Muscle of arm (tissue), 12 donors: ENCODE measurements around the gene PLOD1. TPM values are rescaled to one million over a fixed set of nuclear protein-coding genes. Genes with fewer than 3 reads are reported as not detected.
"Not testable (repeated sequence)": the region's sequence is repeated elsewhere in the genome, so short reads cannot be mapped to it uniquely, and the experiment has no call there.

ENCODE experiments used
- DNase-seq: peaks from one replicate; pipeline ENCODE4 v3.0.0-alpha.2; 2013
- polyA plus RNA-seq, 12 donors: library from polyadenylated mRNA; unstranded; fragments of 120-200 nt; gene quantifications; one replicate each; pipeline ENCODE4 v1.2.1, GENCODE V29; 2013; ENCODE audit not compliant: insufficient read length in 12 of 12

The PLOD1 gene
- polyA plus RNA-seq, 12 donors = 89.9 to 196 (median 146) TPM; not detected in 1

DNA sequence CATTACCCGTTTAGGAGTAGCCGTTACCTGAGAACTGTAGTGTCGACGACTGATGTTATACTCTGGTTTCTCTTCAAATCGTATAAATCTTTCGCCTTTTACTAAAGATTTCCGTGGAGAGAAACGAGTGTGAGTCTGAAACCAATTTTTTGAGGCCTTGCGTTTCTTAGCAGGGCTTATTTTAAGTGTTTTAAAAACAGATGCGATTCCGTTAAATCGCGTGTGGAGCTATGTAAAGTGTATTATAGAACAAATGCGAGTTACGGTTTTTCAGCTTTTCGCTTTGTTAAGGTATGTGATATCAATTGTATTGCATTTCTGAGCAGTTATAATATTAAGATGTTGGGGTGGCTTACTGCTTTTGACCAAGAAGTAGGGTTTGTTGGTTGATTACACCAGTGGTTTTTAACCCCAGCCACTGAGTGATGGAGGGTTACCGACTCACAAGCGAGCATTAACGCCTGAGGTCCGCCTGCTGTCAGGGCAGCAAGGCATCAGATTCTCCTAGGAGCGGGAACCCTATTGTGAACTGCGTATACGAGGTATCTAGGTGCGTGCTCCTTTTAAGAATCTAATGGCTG, 26.3 kb upstream of the PLOD1 start:
- peak; percentile 91 for DNase-seq

DNA sequence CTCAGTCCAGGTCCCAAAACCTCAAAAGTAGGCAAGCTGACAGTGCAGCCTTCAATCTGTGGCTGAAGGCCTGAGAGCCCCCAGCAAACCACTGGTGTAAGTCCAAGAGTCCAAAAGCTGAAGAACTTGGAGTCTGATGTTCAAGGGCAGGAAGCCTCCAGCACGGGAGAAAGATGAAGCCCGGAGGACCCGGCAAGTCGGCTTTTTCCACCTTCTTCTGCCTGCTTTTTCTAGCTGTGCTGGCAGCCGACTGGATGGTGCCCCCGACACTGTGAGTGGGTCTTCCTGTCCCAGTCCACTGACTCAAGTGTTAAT, 23.6 kb upstream of the PLOD1 start:
- not testable (repeated sequence) for DNase-seq

DNA sequence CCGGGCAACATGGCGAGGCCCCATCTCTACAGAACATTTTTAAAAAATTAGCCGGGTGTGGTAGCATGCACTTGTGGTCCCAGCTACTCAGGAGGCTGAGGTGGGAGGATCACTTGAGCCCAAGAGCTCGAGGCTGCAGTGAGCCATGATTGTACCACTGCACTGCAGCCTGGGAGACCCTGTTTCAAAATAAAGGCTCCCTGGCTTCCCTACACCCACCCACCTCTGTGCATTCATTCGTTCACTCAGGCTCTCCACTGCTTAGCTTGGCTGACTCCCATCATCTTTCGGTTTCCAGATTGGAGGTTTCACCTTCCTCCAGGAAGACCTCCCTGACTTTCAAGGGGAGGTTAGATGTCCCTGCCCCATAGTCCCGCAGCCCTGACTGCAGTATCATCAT, 22.5 kb upstream of the PLOD1 start:
- no peak for DNase-seq

DNA sequence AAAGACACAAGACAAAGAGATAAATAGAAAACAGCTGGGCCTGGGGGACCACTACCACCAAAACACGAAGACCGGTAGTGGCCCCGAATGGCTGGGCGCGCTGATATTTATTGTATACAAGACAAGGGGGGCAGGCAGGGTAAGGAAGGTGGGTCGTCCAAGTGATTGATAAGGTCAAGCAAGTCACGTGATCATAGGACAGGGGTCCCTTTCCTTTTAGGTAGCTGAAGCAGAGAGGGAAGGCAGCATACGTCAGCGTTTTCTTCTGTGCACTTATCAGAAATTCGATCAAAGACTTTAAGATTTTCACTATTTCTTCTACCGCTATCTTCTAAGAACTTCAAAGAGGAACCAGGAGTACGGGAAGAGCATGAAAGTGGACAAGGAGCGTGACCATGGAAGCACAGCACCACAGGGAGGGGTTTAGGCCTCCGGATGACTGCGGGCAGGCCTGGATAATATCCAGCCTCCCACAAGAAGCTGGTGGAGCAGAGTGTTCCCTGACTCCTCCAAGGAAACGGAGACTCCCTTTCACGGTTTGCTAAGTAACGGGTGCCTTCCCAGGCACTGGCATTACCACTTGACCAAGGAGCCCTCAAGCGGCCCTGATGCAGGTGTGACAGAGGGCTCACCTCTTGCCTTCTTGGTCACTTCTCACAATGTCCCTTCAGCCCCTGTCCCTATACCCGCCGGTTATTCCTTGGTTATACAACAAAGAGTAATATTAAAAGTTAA, 21.9 kb upstream of the PLOD1 start:
- DNase-seq = not testable (repeated sequence)

DNA sequence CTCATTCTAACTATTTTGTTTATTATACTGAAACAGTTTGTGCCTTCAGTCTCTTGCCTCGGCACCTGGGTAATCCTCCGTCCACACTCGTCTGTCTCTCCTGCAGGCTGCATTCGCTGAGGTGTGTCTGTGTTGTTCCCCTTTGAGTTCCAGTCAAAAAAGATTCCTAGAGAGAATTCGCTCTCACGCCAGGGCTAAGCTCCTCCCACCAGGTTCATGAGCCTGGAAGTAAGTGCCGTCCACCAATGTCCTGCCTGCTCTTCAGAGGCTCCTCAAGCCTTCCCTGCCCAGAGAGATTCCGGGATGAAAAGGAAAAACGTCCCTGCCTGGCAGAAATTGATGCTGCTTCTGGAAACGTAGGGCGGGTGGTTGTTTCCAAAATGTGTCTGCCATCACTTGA, 21.2 kb upstream of the PLOD1 start:
- DNase-seq = no peak

DNA sequence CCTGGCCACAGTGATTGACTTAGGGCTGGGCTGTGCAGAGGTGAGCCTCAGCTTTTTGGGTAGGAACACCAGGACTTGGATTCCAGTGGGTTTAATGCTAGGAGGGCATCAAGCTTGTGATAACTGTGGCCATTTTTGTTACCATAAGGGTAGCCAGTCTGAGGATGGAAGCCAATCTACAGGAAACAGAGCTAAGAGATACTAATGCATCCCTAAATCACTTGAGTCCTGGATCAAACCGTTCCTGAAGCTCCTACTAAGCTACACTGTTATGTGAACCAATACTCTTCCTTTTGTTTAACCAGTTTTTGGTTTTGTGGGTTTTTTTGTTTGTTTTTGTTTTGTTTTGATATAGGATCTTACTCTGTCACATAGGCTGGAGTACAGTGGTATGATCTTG, 20.5 kb upstream of the PLOD1 start:
- no peak for DNase-seq

DNA sequence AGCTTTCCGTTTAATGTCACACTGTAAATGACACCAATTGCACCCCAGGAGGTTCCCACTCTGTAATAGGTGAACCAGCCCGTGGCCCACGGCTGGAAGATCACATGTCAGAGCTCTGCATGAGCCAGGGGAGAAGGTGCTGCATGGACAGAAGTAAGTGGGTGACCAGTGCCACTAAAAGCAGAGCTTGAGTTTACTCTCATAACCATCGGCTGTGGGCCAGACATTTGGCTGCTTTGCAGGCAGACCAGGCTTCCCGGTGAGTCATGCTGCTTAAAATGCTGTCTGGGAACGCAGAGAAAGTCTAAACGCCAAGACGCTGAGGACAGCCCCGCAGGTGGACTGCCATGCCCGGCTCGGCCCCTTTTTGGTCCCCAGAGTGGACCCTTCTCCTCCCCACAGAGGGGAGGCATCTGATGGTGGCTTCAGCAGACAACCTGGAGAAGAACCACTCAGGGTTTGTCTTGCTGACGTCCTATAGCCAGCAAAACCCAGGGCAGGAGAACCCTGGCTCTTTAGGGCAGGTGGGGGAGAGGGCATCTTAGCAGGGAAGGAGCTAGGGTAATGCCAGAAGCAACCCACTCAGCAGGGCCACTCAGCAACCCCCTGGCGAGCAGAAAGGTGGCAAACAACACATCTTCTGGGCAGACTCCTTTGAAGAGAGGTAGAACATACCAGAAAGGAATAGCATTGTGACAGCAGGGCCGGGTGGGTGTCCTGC, 15.6 kb upstream of the PLOD1 start:
- no peak for DNase-seq

DNA sequence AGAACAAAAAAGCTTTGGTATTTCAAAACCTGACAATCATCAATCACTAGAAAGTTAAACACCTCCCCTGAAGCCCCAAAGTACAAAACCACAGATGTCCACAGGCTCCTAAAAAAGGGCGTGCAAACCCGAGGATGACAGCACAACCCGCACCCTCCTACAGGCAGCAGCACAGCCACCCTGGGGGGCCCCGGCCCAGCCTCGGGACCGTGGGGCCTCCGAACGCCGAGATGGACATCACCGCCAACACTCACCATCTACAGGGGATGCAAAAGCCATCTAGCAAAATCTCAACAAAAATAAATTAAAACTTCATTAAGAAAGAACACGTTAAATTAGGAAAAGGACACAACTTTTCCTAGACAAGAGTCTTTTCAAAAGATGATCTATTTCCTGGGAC, 14.9 kb upstream of the PLOD1 start:
- no peak for DNase-seq

DNA sequence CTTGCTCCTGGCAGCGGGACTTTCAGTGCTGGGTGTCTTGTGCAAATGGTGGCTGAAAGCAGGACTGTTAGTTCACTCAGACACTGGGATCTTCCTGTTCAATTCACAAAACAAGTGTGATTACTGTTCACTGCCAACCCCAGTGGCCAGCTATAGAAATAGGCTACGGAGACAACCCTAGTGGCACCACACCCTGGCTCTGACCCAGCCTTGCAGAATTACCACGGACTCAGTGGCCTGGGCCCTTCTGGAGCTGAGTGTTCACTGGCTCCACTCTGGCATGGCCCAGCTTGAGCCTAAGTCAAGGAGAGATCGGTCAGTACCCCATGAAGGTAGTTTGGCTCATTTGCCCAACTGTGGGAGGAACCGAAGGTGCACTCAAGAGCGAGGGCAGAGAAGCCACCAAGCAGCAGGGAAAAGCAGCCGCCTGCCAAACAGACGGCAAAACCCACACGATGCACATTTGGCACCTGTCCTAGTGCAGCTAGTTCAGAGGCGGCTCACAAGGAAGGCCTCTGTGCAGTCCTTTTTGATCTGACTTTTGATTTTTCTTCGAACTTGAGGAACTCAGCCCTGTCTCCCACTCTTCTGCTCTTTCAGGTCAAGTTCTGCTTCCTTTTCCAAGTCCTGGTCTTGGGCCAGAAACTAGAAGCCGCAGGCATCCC, 14.1 kb upstream of the PLOD1 start:
- no peak for DNase-seq

DNA sequence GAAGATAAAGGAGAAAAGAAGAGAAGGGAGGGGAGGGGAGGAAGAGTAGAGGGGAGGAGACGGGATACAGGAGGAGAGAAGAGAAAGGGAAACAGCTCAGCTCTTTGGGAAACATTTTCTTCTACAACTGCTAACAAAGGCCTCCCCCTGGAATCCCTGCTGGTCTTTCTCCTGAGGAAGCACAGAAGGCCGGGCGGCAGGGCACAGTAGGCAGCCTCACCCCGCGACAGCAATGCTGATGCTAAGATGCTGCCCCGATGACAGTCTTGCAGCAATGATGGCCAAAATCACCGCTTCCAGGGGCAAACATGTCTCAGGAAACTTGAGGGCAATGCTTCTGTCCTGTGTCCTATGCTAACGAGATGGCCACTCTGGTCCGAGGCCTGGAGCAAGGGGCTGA, 13.5 kb upstream of the PLOD1 start:
- DNase-seq = no peak

DNA sequence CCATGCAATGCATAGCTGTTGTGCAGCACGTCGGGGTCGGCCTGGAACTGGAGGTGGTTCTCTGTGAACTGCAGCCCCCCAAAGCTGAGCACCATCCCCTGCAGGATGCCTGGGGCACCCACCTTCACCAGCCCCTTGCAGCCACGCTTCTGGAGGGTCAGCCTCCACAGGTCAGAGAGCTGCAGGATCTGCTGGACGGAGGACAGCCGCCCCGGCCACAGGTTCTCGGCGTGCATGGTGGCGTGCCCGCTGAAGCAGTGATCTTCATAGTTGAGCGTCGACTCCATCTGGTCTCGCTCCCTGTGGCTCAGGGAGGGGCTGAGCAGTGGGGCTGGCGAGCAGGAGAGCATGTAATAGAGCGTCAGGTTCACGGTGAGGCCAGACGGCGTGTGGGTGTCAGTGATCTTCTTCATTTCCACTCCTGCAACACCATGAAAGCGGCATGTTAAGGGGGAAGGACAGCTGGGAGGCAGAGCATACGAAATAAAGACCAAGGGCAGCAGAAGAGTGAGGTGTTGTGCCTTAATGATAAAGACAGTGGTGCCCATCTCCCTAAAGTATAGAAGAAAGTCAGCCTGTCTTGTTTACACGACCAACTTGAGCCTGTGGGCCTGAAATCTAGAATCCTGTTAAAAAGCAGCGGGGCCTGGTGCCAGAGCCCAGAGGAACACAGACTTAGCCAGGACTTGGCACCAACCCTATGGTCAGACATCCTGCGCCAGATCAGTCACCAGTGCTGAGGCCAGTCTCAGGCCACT, 11.3 kb upstream of the PLOD1 start:
- no peak for DNase-seq

DNA sequence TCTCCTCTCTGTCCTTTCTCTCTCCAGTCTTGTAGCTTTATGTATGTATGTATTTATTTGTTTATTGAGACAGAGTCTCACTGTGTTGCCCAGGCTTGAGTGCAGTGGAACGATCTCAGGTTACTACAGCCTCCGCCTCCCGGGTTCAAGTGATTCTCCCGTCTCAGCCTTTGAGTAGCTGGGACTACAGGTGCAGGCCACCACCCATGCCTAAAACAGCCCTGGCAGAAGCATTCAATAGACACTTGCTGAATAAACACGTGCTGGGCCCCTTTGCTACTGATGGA, 10.7 kb upstream of the PLOD1 start:
- DNase-seq = no peak

DNA sequence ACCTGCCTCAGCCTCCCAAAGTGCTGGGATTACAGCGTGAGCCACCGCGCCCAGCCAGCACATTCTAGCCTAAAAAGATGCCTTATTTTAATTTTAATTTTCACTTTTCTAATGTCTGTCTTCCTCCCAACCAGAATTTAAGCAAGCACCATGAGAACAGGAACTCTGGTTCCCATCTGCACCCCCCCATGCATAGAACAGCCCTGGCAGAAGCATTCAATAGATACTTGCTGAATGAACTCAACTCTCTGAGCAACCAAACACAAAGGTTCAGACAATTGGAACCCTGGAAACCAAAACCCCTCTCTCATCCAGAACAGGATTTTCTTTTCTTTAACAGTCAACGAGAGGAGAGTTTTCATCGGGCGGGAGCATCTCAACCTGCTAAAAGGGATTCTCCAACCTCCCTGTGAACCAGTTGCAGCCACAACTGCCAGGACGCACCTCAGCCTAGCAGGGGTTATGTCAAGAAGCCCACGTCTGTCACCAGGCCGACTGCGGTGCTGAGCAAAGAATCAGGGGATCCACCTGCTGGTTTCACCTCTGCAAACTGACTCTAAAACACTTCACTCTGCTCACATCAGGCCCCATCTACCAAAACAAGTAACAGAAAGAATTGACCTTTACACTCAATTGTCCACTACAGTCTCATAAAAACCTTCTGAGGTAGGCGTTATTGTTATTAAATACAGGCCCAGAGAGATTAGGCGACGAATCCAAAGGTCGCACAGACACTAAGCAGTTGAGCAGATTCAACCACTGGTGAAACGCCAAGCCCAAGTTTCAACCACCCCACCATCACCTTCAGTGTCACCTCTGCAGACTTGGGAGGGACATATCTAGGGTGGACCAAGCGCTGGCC, 10.0 kb upstream of the PLOD1 start:
- DNase-seq = no peak

DNA sequence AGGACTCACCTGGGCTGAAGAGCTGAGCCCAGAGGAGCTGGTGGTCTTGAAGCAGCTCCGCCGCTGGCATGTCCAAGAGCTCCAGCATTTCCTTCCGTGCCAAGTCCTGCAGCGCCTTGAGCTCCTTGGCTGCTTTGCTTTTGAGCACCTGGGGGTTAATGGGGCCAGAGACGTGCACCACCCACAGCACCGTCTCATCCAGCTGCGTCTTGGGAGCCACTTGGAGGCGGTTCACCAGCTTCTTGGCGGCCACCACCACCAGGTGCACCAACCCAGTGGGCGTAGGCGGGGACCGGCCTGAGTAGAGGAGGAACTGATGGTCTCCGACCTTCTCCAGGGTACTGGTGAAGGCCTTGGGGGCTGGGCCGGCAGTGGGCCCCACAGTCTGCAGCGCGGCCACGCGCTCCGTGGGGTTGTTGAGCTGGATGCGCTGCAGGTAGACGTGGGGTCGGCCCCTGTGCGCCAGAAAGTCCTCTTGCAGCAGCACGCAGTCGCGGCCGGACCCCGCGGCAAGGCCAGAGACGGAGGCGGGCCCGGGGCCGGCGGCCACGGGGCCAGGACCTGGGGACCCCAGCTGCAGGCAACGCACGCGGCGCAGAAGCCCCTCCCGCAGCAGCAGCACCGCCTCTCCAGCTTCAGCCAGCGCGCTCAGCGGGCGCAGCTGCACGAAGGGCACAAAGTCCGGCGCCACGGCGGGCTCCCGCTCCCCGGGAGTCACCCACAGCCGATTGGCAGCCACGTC, 9.2 kb upstream of the PLOD1 start:
- DNase-seq = not testable (repeated sequence)

DNA sequence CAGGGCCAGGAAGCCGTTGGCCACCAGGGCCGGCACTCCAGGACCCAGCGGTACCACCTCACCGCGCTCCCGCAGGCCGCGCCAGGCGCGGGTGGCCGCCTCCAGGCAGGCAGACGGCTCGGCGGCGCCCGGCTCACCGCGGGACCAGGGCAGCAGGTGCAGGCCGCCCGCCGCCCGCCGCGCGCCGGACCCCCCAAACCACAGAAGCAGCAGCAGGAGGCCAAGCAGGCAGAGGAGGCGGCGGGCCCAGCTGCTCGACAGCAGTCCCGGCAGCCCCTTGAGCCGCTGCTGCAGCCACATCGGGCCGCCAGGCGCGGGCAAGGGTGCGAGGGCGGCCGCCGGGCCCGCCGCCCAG, 8.6 kb upstream of the PLOD1 start:
- DNase-seq = no peak

DNA sequence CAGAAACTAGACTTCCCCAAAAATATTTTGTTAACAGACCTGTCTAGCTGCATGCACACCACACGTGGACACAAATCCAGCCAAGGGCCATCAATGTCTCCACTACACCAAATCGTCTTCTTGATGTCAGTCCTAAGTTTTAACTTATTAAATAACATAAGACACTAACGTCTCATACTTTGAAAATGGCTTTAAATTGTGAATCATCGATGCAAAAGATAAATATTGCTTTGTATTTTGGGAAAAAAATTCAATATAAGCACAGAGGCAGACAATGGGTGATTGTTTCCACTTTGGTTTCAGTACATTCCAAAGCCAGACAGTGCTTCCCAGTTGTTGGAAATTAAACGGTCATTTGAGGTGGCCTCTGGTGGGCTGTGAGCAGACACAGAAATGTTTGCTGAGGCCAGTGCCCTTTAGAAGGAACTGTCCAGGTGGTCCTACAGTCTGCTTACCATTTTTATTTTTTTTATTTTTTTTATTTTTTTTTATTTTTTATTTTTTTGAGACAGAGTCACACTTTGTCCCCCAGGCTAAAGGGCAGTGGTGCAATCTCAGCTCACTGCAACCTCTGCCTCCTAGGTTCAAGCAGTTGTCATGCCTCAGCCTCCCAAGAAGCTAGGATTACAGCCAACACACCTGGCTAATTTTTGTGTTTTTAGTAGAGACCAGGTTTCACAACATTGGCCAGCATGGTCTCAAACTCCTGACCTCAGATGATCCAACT, 6.5 kb upstream of the PLOD1 start:
- DNase-seq = no peak

DNA sequence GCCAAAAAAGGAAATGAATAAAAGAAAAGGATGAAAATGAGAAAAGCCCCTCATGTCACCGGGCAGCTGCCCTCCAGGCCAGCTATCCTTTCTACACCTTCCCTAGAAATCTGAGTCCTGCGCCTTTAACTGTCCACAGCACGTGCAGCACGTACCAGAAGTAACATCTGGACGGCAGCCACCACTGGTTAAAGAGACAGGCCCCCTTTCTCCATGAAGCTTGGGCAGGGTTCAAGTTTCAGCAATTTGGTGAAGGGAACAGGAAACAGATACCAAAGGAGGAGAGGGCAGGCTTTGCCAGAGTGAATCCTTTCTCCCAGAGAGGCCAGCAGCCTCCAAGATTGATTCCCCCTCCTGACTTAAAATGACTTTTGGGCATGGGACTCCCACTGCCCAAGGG, 4.7 kb upstream of the PLOD1 start:
- peak; percentile 86 for DNase-seq

DNA sequence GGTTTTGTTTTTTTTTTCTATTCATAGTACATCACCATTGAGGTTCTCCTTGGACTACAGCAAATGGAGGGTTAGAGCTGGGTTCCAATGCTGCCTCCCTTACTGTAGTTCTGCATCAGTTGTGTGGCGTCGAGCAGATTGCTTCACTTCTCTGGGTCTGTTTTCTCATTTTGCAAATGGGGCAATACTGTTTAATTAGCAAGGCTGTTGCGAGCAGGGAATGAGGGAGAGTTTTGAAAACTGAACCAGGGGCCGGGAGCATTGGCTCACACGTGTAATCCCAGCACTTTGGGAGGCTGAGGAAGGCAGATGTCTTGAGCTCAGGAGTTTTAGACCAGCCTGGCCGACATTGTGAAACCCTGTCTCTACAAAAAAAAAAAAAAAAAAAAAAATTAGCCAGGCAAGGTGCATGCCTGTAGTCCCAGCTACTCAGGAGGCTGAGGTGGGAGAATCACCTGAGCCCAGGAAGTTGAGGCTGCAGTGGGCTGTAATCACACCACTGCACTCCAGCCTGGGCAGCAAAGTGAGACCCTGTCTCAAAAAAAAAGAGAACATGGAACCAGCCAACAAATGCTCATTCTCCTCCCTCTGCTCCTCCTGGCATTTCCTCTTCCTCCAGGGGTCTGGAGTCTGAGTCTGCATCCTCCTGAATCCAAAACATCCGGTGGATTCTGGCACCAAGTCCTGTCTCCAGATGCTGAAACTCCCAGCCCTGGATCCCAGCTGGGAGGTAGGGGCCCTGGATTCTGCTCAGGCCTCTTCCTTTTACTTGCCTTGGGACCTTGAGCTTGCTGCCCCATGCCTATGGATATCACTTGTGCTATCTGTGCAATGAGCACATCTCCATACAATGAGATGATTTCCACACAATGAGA, 3.7 kb upstream of the PLOD1 start:
- DNase-seq = no peak

DNA sequence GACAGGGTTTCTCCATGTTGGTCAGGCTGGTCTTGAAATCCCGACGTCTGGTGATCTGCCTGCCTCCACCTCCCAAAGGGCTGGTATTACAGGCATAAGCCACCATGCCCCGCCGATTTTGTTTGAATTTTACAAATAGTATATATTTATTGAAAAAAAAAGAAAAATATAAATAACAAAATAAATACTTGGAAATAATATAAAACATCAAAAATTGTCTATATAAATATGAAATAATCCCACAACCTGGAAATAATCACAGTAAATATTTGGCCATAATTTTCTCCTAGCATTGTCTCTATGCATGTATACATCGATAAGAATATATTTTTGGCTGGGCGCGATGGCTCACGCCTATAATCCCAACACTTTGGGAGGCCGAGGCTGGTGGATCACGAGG, 2.7 kb upstream of the PLOD1 start:
- DNase-seq = no peak
